Measurements from ENCODE around the gene CELSR1. TPM values are rescaled to one million over a fixed set of nuclear protein-coding genes. Genes with fewer than 3 reads are reported as not detected.

The CELSR1 gene
- total RNA-seq, 1 experiment from 2014 or later = 33.2 TPM

DNA sequence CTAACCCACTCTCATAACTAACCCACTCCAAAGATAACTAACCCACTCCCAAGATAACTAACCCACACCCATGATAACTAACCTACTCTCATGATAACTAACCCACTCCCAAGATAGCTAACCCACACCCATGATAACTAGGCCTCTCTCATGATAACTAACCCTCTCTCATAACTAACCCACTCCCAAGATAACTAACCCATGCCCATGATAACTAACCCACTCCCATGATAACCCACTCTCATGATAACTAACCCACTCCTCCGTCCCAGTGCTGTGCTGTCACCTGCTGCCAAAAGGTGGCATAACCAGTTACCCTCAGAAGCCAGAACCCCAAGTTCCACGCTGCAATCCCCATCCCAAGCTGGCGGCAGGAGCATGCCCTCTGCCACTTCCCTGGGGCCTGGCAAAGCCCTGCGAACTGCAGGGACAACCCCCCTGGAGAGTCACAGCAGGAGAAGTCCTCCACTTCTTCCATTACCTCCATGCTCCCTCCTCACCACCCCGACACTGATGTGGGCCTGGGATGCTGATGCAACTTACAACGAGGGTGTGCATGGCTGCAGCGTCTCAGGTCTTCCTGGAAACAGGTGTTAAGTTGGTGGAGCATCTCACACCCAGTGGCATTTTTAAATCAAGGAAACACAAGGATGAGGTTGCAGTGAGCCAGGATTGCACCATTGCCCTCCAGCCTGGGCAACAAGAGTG lies 30.8 kb upstream of the CELSR1 start:
- no peaks in the 10 kb centered on the region for H3K27me3 ChIP-seq (replicated peaks; ENCODE audit: control insufficient read depth, insufficient read depth, low read length)
- H3K9me3 ChIP-seq = 0 out of 2 replicates have a peak, but pooled peaks cover 4% of the 10 kb centered on the region
- peaks cover 12% of the 10 kb centered on the region for H3K4me1 ChIP-seq
- POLR2A ChIA-PET = no interaction called here
- H3K4me1 Mint-ChIP-seq (ENCODE audit: low read depth, unreplicated experiment) = no peaks in the 10 kb centered on the region
- TF ChIP-seq, protein P1, sequence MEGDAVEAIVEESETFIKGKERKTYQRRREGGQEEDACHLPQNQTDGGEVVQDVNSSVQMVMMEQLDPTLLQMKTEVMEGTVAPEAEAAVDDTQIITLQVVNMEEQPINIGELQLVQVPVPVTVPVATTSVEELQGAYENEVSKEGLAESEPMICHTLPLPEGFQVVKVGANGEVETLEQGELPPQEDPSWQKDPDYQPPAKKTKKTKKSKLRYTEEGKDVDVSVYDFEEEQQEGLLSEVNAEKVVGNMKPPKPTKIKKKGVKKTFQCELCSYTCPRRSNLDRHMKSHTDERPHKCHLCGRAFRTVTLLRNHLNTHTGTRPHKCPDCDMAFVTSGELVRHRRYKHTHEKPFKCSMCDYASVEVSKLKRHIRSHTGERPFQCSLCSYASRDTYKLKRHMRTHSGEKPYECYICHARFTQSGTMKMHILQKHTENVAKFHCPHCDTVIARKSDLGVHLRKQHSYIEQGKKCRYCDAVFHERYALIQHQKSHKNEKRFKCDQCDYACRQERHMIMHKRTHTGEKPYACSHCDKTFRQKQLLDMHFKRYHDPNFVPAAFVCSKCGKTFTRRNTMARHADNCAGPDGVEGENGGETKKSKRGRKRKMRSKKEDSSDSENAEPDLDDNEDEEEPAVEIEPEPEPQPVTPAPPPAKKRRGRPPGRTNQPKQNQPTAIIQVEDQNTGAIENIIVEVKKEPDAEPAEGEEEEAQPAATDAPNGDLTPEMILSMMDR (IDR thresholded peaks at IDR 0.05; ENCODE audit: insufficient read depth in 1 of 2, low read depth in 1 of 2, low read length in 1 of 2, severe bottlenecking in 1 of 2, unreplicated experiment in 1 of 2) = no peak
- BruUV-seq (replicated peaks) = no TSS peak
- H3K27me3 Mint-ChIP-seq (ENCODE audit: insufficient read depth, unreplicated experiment) = no peaks in the 10 kb centered on the region
- intact Hi-C loops (cut with micrococcal nuclease; ENCODE audit: unreplicated experiment) = no loop called here
- H3K9me3 Mint-ChIP-seq (ENCODE audit: unreplicated experiment) = peaks cover 23% of the 10 kb centered on the region
- peak overlapping the region; percentile 15 for H3K27ac Mint-ChIP-seq (ENCODE audit: unreplicated experiment)
- DNase-seq = peak in 1 of 2 experiments; percentile 29
- no peak overlapping the region for H3K4me3 ChIP-seq (ENCODE audit: low read depth, low read length)
- no peaks in the 10 kb centered on the region for H3K36me3 Mint-ChIP-seq (ENCODE audit: insufficient read depth, unreplicated experiment)
- CTCF ChIA-PET = no interaction called here
- no peaks in the 10 kb centered on the region for H3K36me3 ChIP-seq (ENCODE audit: control insufficient read depth, insufficient read depth, low read length)
- H3K4me3 Mint-ChIP-seq (ENCODE audit: unreplicated experiment) = no peak overlapping the region

GRCh38 chr22:46567471-46567870 lies 30.1 kb upstream of the CELSR1 start:
- Mint-ChIP-seq H3K27ac (ENCODE audit: unreplicated experiment) (no peak overlapping the region), H3K27me3 (ENCODE audit: insufficient read depth, unreplicated experiment) (no peaks in the 10 kb centered on the region), H3K9me3 (ENCODE audit: unreplicated experiment) (peaks cover 23% of the 10 kb centered on the region), H3K4me3 (ENCODE audit: unreplicated experiment) (no peak overlapping the region), H3K4me1 (ENCODE audit: low read depth, unreplicated experiment) (no peaks in the 10 kb centered on the region), H3K36me3 (ENCODE audit: insufficient read depth, unreplicated experiment) (no peaks in the 10 kb centered on the region)
- ChIA-PET CTCF (no interaction called here), POLR2A (no interaction called here)
- Histone ChIP-seq H3K9me3 (0 out of 2 replicates have a peak, but pooled peaks cover 4% of the 10 kb centered on the region), H3K4me1 (peaks cover 12% of the 10 kb centered on the region), H3K27me3 (replicated peaks; ENCODE audit: control insufficient read depth, insufficient read depth, low read length) (no peaks in the 10 kb centered on the region), H3K4me3 (ENCODE audit: low read depth, low read length) (no peak overlapping the region), H3K36me3 (ENCODE audit: control insufficient read depth, insufficient read depth, low read length) (no peaks in the 10 kb centered on the region)
- no TSS peak for BruUV-seq (replicated peaks)
- TF ChIP-seq, protein P1 (IDR thresholded peaks at IDR 0.05; ENCODE audit: insufficient read depth in 1 of 2, low read depth in 1 of 2, low read length in 1 of 2, severe bottlenecking in 1 of 2, unreplicated experiment in 1 of 2) = no peak
- intact Hi-C loops (cut with micrococcal nuclease; ENCODE audit: unreplicated experiment) = no loop called here
- no peak for DNase-seq

DNA sequence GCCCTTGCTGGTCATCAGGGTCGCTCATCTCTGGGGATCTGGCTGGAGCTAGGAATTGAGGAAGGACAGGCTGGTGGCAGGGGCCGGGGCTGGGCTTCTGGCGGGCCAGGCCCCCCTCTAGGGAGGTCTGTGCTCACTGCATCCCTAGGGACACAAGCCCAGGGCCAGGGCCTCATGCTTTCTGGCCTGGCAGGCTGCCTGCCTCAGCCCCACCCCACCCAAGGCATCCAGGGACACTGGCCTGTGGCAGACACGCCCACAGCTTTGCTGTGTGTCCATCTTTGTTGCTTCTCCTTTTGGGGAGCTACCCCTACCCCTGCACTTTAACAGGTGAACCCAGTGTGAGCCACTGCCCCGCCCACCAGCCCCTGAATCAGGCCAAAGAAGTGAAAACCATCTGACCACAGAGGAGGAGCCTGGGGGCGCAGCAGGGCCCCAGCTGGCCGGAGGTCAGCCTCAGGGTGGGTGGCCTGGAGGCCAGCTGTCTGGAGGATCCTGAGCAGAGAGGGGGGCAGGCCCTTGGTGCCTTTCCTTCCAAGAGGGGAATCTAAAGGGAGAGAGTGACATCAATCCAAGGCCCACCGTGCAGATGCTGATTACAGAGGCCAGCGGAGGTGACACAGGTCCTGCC lies 26.8 kb upstream of the CELSR1 start:
- Histone ChIP-seq H3K4me1 (peaks cover 12% of the 10 kb centered on the region), H3K9me3 (no peaks in the 10 kb centered on the region), H3K27me3 (replicated peaks; ENCODE audit: control insufficient read depth, insufficient read depth, low read length) (no peaks in the 10 kb centered on the region), H3K4me3 (ENCODE audit: low read depth, low read length) (no peak overlapping the region), H3K36me3 (ENCODE audit: control insufficient read depth, insufficient read depth, low read length) (no peaks in the 10 kb centered on the region)
- POLR2A ChIA-PET = interaction anchor here (0.5 kb wide), 1 partner anchor 23 kb away, joined by 4 read pairs; no protein-coding TSS in a partner anchor
- CTCF ChIA-PET = interaction anchor here (1.0 to 2.1 kb wide), 11 partner anchors 11 to 239 kb away, joined by 3 to 14 read pairs (median 4); no protein-coding TSS in a partner anchor
- TF ChIP-seq, protein P1 (IDR thresholded peaks at IDR 0.05; ENCODE audit: insufficient read depth in 1 of 2, low read depth in 1 of 2, low read length in 1 of 2, severe bottlenecking in 1 of 2, unreplicated experiment in 1 of 2) = no peak
- H3K36me3 Mint-ChIP-seq (ENCODE audit: insufficient read depth, unreplicated experiment) = peaks cover 6% of the 10 kb centered on the region
- no peaks in the 10 kb centered on the region for H3K4me1 Mint-ChIP-seq (ENCODE audit: low read depth, unreplicated experiment)
- peaks cover 14% of the 10 kb centered on the region for H3K9me3 Mint-ChIP-seq (ENCODE audit: unreplicated experiment)
- intact Hi-C loops (cut with micrococcal nuclease; ENCODE audit: unreplicated experiment) = no loop called here
- H3K4me3 Mint-ChIP-seq (ENCODE audit: unreplicated experiment) = no peak overlapping the region
- no peaks in the 10 kb centered on the region for H3K27me3 Mint-ChIP-seq (ENCODE audit: insufficient read depth, unreplicated experiment)
- peak overlapping the region; percentile 81 for H3K27ac Mint-ChIP-seq (ENCODE audit: unreplicated experiment)
- peak in 1 of 2 experiments; percentile 43 for DNase-seq
- no TSS peak for BruUV-seq (replicated peaks)
